Astrocyte (in vitro differentiated cells and primary cell): ENCODE data around the gene AKR1B1.

Experiments
- EZH2 ChIP-seq: IDR thresholded peaks from 2 replicates; pipeline ENCODE4 v1.6.1; 2012; ENCODE audit warnings: mild to moderate bottlenecking, low read length, inconsistent platforms; ENCODE audit not compliant: insufficient read depth
- TF ChIP-seq, protein P1 (sequence below): IDR thresholded peaks from 2 replicates; pipeline ENCODE4 v1.5.1; 2011; ENCODE audit warnings: low read depth, mild to moderate bottlenecking, inconsistent platforms, low read length, moderate library complexity; ENCODE audit not compliant: insufficient read depth

DNA sequence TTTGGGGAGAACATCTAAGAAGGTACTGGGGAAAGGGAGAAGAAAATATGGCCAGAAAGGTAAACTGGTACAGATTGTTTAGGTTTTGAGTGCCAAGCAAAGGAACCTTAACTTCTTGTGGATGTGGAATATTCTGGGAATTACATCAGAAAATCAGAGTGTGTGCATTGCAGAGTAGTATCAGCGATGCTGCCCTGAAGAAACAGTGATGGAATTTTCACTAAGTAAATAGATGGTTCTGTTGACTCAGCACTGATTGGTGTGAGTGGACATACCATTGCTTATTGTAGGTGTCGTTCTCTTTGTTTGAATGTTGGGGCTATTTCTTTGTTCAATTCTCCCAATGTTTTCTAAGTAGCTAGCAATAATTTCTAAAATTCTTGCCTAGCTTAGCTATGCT is 24.4 kb upstream of the AKR1B1 start:
- TF ChIP-seq, protein P1, sequence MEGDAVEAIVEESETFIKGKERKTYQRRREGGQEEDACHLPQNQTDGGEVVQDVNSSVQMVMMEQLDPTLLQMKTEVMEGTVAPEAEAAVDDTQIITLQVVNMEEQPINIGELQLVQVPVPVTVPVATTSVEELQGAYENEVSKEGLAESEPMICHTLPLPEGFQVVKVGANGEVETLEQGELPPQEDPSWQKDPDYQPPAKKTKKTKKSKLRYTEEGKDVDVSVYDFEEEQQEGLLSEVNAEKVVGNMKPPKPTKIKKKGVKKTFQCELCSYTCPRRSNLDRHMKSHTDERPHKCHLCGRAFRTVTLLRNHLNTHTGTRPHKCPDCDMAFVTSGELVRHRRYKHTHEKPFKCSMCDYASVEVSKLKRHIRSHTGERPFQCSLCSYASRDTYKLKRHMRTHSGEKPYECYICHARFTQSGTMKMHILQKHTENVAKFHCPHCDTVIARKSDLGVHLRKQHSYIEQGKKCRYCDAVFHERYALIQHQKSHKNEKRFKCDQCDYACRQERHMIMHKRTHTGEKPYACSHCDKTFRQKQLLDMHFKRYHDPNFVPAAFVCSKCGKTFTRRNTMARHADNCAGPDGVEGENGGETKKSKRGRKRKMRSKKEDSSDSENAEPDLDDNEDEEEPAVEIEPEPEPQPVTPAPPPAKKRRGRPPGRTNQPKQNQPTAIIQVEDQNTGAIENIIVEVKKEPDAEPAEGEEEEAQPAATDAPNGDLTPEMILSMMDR, result no peak
- no peak for TF ChIP-seq EZH2
